GM18861 (cell line): ENCODE measurements around the gene FER1L5.
"Not testable (repeated sequence)": the region's sequence is repeated elsewhere in the genome, so short reads cannot be mapped to it uniquely, and the experiment has no call there.

ENCODE experiments used
- ATAC-seq: cut with Tn5 transposase; IDR thresholded peaks from one replicate; pipeline ENCODE4 v1.9.1; 2021; ENCODE audit not compliant: unreplicated experiment

The FER1L5 gene

DNA sequence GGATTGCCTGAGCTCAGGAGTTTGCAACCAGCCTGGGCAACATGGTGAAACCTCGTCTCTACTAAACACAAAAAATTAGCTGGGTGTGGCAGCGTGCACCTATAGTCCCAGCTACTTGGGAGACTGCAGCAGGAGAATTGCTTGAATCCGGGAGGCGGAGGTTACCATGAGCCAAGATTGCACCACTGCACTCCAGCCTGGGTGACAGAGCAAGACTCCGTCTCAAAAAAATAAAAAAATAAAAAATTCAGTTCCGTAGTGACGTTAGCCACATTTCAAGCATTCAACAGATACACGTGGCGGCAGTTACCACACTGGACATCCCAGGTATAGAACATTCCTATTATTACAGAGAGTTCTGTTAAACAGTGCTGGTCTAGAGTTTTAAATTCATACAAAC is 8.9 kb upstream of the FER1L5 start:
- ATAC-seq = no peak

DNA sequence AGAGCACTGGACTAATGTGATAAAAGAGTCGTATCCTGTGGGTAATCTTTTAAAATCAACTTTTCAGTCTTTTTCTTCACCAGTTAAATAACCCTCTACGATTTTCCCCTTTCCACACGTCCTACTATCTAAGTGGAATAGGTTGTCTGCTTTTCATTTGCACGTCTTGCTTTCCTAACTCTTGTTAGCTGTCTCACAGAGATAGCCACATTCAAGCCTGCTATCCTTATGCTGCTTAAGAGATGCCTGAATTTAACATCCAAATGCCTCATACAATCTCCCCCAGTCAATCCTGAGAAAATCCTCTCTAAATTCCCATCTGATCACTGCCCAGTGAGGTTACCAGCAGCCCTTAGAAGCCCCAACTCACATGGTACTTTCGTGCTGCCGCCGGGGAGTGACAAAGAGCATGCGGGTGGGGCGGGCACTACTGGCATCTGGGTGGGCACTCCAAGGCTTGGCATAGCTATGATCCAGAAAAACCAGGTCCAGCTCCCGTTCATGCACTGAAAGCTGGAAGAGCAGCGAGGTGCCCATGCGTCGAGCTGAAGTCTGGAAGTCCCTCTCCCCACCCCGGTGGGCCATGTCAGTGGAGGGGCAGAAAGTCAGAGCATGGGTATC is 5.9 kb upstream of the FER1L5 start:
- no peak for ATAC-seq

DNA sequence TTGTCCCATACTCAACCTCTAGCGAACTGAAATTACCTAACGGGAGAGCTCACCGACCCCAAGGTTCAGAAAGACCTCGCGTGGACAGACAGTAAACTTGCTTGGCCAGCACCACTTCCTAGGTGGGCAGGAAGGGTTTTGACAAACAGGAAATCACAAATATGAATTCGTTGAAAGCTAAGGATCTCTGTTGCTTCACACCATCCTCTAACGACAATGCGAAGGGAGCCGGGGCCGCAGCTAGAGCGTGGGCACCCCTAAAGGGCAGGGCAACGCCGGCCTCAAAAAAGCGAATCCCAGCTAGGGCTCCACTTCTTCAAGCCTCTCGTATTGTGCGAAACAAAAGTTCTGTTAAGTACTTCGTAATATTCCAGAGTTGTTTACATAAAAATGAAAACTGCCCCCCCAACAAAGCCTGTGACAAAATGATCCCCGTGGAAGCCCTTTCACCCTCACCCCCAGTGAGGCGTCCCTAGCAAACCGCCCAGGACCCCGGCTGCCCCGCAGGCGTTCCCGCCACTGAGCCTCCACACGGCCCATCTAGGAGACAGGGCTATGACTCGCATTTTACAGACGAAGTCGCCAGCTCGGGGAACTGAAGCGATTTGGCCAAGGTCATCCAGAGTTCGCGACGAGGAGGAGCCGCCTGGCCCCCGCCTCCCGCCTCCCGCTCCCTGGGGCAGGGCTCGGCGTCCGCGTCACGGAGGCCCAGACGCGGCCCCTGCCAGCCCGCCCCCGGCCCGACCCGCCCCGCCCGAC is 5.0 kb upstream of the FER1L5 start:
- ATAC-seq = peak; percentile 47

DNA sequence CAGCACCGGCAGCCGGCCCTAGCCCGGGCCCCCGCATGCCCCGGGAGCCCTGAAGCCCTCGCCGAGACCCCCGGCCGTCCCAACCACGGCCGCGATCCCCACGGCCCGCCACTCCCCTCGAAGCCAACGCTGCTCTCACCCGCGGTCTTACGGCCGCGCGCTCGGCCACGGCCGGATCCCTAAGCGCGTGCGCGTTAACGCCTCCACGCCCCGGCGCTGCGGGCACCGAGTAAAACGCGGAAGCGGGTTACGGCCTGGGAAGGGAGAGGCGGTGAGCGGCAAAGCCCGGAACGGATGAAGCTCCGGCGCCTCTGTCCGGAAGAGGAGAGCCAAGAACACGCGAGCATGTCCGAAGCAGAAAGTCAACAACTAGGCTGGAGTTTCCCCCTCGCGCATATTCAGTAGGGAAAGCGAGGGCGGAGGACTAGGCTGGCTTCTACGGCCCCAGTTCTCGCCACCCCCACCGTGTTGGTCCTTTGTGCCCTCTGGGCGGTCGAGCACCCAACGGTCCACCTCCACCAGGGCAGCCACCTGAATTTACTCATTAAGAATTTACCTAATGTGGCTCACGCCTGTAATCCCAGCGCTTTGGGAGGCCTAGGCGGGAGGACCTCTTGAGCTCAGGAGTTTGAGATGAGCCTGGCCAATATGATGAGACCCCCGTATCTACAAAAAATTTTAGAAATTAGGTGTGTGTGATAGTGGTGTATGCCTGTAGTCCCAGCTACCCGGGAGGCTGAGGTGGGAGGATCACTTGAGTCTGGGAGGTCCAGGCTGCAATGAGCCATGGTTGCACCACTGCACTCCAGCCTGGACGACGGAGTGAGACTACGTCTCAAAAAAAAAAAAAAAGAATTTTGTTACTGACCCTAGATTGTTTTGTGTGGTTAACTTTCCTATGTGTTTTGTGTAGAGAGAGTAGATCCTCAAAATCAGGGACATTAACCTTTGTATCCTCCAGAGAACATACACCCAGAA is 4.1 kb upstream of the FER1L5 start, which contains the start of gene KANSL3:
TSS of gene KANSL3 (minus strand) at position 169 of the 978 bp plus-strand sequence. CDS start 1,177 bp downstream, outside the sequence.
- ATAC-seq = peak; percentile 72

DNA sequence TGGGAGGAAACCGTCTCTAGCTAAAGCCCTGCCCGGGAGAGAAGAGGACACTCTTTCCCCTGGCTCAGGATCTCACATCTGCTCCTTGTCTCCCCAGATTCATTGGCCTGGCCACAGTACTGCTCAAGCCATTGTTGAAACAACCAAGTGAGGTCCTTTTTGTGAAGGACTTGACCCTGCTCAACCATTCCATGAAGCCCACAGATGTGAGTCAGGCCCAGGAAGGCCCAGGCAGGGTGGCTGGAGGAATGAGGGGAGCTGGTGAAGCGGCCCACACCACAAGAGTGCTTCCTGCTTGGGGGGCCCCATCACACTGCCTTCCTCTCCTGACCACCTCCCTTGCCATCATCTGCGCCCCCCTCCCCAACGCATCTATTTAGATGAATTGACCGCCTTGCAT is 5.1 kb downstream of the FER1L5 start:
- no peak for ATAC-seq

DNA sequence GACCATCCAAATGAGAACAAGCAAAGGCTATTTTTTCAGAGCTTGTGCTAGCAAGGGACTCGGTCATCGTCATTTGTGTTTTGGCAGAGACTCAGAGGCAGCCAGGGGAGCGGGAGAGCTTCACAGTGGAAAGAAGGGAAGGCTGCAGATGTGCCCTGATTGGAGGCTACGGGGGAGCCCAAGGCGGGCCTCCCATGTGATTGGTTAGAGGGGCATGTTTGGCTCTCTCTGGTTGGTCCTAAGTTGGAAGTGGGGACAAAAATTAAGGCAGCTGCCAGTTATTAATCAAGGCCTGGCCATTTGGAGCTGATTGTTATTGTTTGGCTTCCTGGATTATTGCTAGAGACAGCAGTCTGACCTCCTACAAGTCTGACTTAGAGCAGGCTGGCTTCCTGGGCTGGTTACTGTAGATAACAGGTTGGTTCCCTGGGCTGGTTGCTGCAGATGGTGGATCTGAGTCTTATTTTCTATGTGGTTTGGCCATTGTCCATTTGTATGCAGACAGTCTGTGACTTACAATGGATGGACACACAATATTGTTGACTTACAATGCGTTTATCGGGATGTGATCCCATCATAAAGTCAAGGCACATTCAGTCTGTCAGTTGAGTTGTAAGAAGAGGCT is 5.9 kb downstream of the FER1L5 start:
- ATAC-seq = no peak

DNA sequence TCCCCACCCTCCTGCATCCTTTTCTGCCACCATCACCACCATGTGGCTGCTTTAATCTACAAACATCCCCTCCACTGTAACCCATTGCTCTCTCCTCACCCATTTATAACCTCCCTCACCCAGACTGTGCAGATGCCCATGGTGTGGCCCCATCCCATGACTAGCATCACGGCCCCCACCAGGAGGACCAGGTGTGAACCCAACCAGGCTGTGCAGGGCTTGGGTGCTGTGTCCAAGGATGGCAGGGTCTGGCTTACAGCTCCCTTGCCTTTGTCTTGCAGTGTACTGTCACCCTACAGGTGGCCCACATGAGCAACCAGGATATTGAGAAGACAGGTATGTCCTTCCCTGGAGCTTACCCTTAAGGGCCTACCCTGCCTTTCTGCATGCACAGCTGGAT is 6.8 kb downstream of the FER1L5 start:
- no peak for ATAC-seq

DNA sequence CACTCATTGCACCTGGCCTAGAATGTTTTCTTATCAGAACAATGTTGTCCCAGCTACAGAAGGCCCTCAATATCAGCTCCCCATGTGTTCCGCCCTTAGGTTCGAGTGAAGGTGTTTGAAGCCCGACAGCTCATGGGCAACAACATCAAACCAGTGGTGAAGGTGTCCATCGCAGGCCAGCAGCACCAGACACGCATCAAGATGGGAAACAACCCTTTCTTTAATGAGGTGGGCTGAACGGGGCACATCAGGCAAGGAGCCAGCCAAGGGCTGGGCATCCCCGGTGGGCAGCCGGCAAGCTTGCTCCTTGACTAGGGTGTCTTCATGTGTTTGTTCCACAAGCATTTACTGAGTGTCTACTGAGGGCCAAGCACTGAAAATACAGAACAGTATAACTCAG is 9.2 kb downstream of the FER1L5 start:
- ATAC-seq = no peak

DNA sequence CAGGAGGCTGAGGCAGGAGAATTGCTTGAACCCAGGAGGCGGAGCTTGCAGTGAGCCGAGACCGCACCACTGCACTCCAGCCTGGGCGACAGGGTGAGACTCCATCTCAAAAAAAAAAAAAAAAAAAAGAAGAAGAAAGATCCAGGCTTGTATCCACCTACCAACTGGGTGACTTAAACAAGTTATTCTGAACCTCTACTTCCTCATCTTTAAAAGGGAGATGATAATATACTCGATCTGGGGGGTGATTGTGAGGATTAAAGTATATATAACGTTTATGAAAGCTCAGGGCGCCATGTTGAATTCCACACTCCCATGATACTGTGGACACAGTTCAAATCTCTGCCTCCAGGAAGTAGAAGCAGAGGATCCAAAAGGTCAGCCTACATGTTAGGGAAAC is 12.2 kb downstream of the FER1L5 start:
- not testable (repeated sequence) for ATAC-seq

DNA sequence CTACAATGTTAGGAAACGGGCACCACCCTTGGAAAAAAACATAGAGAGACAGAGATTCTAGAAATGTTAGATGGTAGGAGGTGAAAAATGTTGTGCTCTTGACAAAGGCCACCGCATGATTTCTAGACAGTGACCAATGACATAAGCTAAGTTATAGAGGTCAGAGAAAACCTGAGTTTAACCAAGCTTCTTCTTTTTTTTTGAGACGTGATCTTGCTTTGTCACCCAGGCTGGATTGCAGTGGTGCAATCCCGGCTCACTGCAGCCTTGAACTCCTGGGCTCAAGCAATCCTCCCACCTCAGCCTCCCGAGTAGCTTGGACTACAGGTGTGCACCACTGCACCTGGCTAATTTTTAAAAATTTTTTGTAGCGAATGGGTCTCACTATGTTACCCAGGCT is 13.0 kb downstream of the FER1L5 start:
- no peak for ATAC-seq

DNA sequence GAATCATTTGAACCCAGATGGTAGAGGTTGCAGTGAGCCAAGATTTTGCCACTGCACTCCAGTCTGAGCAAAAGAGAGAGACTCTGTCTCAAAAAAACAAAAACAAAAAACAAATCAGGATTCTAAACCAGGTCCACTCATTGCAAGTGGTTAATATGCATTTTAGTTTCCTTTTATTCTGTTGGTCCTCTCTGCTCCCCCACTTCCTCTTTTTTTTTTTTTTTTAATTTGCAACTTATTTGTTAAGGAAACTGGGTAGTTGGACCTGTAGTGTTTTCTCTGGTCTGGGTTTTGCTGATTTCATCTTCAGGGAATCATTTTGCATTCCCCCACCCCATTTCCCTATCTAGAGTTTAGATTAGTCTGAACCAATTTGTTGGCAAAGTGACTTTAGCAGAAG is 14.0 kb downstream of the FER1L5 start:
- no peak for ATAC-seq

DNA sequence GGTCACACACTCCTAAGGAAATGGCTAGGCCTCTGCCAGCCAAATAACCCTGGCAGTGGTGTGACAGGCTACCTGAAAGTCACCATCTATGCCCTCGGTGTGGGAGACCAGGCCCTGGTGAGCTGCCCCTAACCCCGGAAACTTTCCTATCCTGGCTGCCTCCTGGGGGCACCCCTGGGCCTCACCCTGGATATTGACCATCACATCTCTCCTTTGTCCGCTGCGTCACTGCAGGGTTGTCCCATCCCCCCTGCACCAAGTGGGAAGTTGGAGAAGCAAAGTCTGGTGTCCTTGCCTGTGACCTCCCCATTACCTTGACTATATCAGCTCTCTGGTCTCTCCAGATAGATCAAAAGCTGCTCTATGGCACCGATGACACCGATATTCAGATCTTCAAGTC is 18.8 kb downstream of the FER1L5 start:
- ATAC-seq = no peak

DNA sequence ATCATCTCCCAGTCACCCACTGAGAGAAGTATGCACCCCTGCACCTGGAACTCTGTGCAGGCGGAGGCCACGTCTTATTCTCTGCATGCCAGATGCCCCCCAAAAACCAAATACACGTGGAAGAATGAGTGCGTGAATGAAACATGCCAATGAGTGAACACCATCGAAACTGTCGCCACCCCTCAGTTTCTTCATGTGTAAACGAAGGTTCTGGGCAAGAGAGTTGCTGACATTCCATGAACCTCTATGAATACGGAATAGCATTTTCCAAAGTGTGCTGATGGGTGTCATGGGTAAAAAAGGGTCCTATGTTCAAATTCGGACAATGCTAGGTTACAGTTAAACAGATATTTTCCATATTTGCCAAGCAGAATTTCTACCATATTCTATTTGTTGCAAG is 19.8 kb downstream of the FER1L5 start:
- no peak for ATAC-seq

DNA sequence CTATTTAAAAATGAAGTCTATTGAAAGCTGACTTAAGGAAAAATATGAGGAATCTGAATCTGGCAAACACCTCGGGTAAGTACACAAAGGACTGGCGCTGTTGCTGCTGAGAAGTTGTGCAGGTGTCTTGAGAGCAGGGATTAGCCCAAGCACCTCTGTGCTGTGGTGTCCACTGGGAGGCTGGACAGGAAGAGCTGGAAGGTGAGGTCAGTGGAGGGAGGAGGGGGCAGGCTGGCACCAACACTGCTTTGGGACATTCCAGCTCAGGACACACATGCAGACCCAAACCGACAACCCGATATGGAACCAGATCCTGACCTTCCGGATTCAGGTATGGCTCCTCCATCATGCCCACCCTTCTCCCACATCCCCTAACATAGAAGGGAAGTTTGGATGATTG is 20.6 kb downstream of the FER1L5 start:
- no peak for ATAC-seq

DNA sequence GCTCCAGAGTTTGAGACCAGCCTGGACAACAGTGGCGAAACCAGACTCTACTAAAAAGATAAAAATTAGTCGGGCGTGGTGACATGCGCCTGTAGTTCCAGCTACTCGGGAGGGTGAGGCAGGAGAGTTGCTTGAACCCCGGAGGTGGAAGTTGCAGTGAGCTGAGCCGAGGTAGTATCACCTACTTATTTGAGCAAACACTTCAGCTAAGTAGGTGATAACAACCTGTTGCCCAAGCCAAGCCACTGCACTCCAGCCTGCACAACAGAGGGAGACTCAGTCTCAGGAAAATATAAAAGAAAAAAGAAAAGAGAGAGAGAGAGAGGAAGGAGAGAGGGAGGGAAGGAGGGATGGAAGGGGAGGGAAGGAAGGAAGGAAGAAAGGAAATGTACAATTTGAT is 21.3 kb downstream of the FER1L5 start:
- ATAC-seq = no peak

DNA sequence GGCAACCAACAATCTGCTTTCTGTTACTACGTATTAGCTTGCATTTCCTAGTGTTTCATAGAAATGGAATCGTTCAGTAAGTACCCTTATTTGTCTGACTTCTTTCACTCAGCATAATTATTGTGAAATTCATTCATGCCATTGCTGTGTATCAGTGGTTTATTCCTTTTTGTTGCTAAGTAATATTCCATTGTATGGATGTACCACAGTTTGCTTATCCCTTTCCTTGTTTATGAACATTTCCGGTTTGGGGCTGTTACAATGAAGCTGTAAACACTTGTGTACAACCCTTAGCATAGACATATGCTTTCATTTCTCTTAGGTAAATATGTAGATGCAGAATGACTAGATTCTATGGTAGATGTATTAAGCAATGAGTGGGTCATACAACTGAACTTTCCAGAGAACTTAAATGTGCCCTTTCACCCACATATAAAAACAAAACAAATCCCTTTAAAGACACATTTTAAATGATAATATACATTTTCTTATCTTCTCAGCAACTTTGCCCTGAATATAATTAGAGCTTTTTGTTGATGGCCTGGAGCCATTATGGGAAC is 21.9 kb downstream of the FER1L5 start:
- ATAC-seq = no peak

DNA sequence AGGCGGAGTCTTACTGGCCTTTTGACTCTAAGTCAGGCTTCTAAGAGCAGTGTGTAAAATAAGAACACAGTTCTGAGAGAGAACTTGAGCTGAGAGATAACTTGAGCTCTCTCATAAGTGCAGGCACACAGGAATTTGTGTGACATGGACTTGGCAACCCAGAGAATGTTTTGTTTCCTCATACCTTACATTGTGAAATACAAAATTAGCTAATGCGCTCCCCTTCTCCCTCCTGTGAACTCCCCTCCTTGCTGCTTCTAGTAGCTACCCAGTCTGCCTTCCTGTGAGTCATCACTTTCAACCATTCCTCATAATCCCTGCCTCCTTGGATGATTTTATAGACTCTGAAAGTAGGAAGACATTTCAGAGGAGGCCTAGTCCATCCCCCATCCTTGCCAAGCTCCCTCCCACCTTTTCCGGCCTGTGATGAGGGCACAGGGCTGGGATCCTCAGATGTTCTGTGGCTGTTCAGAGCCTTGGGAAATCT is 22.6 kb downstream of the FER1L5 start:
- ATAC-seq = no peak

DNA sequence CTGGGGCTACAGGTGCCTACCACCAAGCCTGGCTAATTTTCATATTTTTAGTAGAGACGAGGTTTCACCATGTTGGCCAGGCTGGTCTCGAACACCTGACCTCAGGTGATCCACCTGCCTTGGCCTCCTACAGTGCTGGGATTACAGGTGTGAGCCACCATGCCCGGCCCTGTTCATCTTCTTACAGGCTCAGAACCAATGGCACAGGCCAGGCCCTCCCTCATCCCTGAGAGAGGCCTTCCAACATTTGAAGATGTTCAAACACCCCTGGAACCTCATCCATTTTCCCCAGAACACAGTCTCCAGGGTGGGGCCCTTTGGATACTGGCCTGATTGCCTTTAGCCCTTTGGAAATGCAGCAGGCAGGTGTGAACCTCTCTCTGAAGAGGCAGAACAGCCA is 23.2 kb downstream of the FER1L5 start:
- not testable (repeated sequence) for ATAC-seq

DNA sequence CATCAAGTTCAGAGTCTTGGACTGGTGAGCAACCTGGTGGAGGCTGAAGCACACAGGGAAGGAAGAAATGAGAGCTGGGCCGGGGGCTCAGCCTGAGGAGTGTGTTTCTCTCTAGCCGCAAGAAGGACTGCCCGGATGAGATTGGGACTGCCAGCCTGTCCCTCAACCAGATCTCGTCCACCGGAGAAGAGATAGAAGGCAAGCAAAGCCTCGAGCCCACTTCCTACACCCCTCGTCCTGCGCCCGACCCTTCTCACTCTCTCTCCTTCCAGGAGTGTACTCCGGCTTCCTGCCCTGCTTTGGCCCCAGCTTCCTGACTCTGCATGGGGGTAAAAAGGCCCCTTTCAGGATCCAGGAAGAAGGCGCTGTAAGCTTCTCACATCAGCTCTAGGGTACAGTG is 26.2 kb downstream of the FER1L5 start:
- ATAC-seq = no peak

DNA sequence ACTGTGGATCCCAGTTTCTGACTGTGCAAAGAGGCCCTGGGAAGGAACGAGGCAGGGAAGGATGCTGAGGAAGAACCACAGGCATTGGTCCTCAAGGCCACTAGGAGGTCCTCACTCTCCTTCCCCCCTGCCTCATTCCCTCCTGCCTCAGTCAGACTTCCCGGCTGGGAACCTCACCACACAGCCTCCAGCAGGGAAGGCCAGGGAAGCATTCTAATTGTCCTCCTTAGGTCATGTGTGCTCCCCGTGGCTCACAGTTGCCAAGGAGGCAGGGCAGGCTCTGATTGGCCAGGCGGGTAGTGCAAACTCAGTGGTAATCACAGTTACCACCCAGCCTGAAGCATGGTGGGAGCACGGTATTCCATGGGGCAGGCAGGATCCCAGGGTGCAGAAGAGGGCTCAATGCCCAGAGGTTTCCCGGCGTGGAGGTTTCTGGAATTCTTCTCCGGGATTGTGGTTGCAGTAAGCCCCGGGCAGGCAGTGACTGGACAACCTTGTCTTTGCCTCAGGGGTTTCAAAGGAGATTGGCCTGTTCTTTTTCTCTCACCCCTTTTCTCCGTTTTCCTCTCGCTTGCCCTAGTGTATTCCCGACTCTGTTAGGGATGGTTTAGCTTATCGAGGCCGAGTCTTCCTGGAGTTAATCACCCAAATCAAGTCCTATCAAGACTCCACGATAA is 27.1 kb downstream of the FER1L5 start:
- no peak for ATAC-seq
